ENCODE results near the gene AMZ1.
"Not testable (repeated sequence)": the region's sequence is repeated elsewhere in the genome, so short reads cannot be mapped to it uniquely, and the experiment has no call there.

GRCh38 chr7:2694122-2694436 is 6.1 kb downstream of the AMZ1 start:
- not testable (repeated sequence) for TF ChIP-seq CTCF, POLR2A (IDR thresholded peaks at IDR 0.05)

Measured in ovary (tissue), 3 donors.